ENCODE measurements around the gene TMF1. TPM values are rescaled to one million over a fixed set of nuclear protein-coding genes. Genes with fewer than 3 reads are reported as not detected.

Gene TMF1
- total RNA-seq, 1 experiment from 2014 or later = 50.2 TPM

DNA sequence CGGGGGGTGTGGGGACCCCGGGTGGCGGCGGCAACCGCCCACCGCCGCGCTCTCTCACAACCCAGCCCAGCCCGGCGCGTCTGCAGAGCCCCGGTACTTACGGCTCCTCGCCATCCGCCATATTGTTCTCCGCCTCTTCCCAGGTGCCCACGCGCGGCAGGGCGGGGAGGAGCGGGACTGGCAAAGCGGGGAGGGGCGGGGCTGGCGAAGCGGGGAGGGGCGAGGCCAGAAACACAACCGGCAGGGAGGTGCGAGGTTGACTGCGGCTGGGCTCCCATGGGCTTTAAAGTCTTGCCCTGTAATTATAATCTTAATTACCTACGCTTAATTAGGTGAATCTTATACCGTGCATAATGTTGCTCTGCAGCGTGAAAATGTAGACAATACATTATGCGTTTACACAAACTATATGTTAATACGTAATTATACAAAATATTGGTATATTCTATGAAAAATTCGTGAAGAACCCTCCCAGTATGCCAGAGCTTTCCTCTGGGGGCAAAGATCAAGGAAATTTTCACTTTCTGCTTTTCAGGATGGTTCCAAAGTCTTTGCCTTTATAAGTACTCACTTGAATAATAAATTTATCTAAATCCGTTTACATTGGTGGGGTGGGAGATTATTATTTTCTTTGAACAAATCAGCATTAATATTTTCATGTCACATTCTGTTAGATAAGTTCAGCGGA is 28.2 kb upstream of the TMF1 start, which contains the start of gene UBA3:
Gene UBA3 (minus strand): TSS at position 133 of the 688 bp plus-strand sequence. CDS start 12 bp downstream, at position 121.
- peak; percentile 89 for DNase-seq (ENCODE audit: unreplicated experiment)
- CTCF ChIA-PET = interaction anchor here (0.7 to 1.9 kb wide), 4 partner anchors 9 to 226 kb away, joined by 3 to 7 read pairs (median 4); no protein-coding TSS in a partner anchor
- no peaks in the 10 kb centered on the region for H3K27me3 Mint-ChIP-seq (ENCODE audit: insufficient read depth, unreplicated experiment)
- intact Hi-C loops (cut with micrococcal nuclease) = loop anchor here (5.0 kb wide), 1 partner anchor 122 kb away; no protein-coding TSS in a partner anchor
- H3K36me3 Mint-ChIP-seq (ENCODE audit: insufficient read depth, unreplicated experiment) = peaks cover 9% of the 10 kb centered on the region
- POLR2A ChIA-PET = interaction anchor here (0.7 to 18.0 kb wide), 6 partner anchors 8 to 66 kb away, joined by 3 to 371 read pairs (median 34); partner anchors contain the start of genes EOGT and TMF1
- peak within 1 kb of the TSS; percentile 82 for H3K4me3 Mint-ChIP-seq (ENCODE audit: unreplicated experiment)
- BruUV-seq (replicated peaks) = no TSS peak
- no peaks in the 10 kb centered on the region for H3K9me3 Mint-ChIP-seq (ENCODE audit: unreplicated experiment)
- peaks cover 39% of the 10 kb centered on the region for H3K4me1 Mint-ChIP-seq (ENCODE audit: insufficient read depth, unreplicated experiment)
- peak within 1 kb of the TSS; percentile 85 for H3K27ac Mint-ChIP-seq (ENCODE audit: low read depth, unreplicated experiment)
- no peak for TF ChIP-seq CTCF (IDR thresholded peaks at IDR 0.05; ENCODE audit: unreplicated experiment)

- H3K4me1 Mint-ChIP-seq (ENCODE audit: insufficient read depth, unreplicated experiment) = peaks cover 37% of the 10 kb centered on the region
- H3K9me3 Mint-ChIP-seq (ENCODE audit: unreplicated experiment) = no peaks in the 10 kb centered on the region
- TSS peak; percentile 52 for BruUV-seq (replicated peaks)
- peaks cover 7% of the 10 kb centered on the region for H3K36me3 Mint-ChIP-seq (ENCODE audit: insufficient read depth, unreplicated experiment)
- H3K27me3 Mint-ChIP-seq (ENCODE audit: insufficient read depth, unreplicated experiment) = no peaks in the 10 kb centered on the region
- no peak for DNase-seq (ENCODE audit: unreplicated experiment)
- TF ChIP-seq CTCF (IDR thresholded peaks at IDR 0.05; ENCODE audit: unreplicated experiment) = no peak
- ChIA-PET CTCF (interaction anchor here (0.7 to 1.9 kb wide), 4 partner anchors 10 to 36 kb away, joined by 3 to 7 read pairs (median 4); no protein-coding TSS in a partner anchor), POLR2A (interaction anchor here (0.6 to 18.0 kb wide), 9 partner anchors 9 to 65 kb away, joined by 3 to 371 read pairs (median 7); partner anchors contain the start of genes EOGT and TMF1)
- intact Hi-C loops (cut with micrococcal nuclease) = loop anchor here (5.0 kb wide), 1 partner anchor 123 kb away; no protein-coding TSS in a partner anchor
- H3K4me3 Mint-ChIP-seq (ENCODE audit: unreplicated experiment) = peak overlapping the region; percentile 82
- peak overlapping the region; percentile 85 for H3K27ac Mint-ChIP-seq (ENCODE audit: low read depth, unreplicated experiment)
These were observed 27.4 kb upstream of the TMF1 start for GRCh38 chr3:69079269-69080159.

- no peak for TF ChIP-seq CTCF (IDR thresholded peaks at IDR 0.05; ENCODE audit: unreplicated experiment)
- no peak for DNase-seq (ENCODE audit: unreplicated experiment)
- H3K36me3 Mint-ChIP-seq (ENCODE audit: insufficient read depth, unreplicated experiment) = peaks cover 35% of the 10 kb centered on the region
- intact Hi-C loops (cut with micrococcal nuclease) = no loop called here
- H3K9me3 Mint-ChIP-seq (ENCODE audit: unreplicated experiment) = no peaks in the 10 kb centered on the region
- H3K4me3 Mint-ChIP-seq (ENCODE audit: unreplicated experiment) = no peak overlapping the region
- no peak overlapping the region for H3K27ac Mint-ChIP-seq (ENCODE audit: low read depth, unreplicated experiment)
- no peaks in the 10 kb centered on the region for H3K27me3 Mint-ChIP-seq (ENCODE audit: insufficient read depth, unreplicated experiment)
- H3K4me1 Mint-ChIP-seq (ENCODE audit: insufficient read depth, unreplicated experiment) = peaks cover 7% of the 10 kb centered on the region
- CTCF ChIA-PET = no interaction called here
- no TSS peak for BruUV-seq (replicated peaks)
- POLR2A ChIA-PET = interaction anchor here (18.0 kb wide), 1 partner anchor 22 kb away, joined by 371 read pairs; the partner anchor contains the start of gene TMF1
These were observed 20.8 kb upstream of the TMF1 start for GRCh38 chr3:69072928-69073327.

Measured in MCF 10A (cell line).